Lower lobe of right lung (tissue), 2 donors: ENCODE results near the gene ZBTB8B. TPM values are rescaled to one million over a fixed set of nuclear protein-coding genes. Genes with fewer than 3 reads are reported as not detected.
A peak's percentile ranks its signal among the peaks of the same experiment; 100 is the strongest.
"Not testable (repeated sequence)": the region's sequence is repeated elsewhere in the genome, so short reads cannot be mapped to it uniquely, and the experiment has no call there.

ENCODE experiments used
- ATAC-seq, 2 donors: fragments of 200-7000 bp; cut with Tn5 transposase; one replicate each; pipeline ENCODE4 v1.9.1; 2020 to 2022; ENCODE audit warnings: mild to moderate bottlenecking in 2 of 2, moderate library complexity in 2 of 2
- DNase-seq: peaks from one replicate; pipeline ENCODE4 v3.0.0-alpha.2; 2020
- H3K27ac ChIP-seq: fragments of 200-600 bp; one replicate; pipeline ENCODE4 v1.8.0; 2022
- H3K27me3 ChIP-seq: fragments of 200-600 bp; one replicate; pipeline ENCODE4 v1.8.0; 2022; ENCODE audit warnings: low read depth
- H3K36me3 ChIP-seq: fragments of 200-600 bp; one replicate; pipeline ENCODE4 v1.8.0; 2022; ENCODE audit warnings: mild to moderate bottlenecking
- H3K4me1 ChIP-seq: fragments of 200-600 bp; one replicate; pipeline ENCODE4 v1.8.0; 2022
- H3K4me3 ChIP-seq: fragments of 200-600 bp; one replicate; pipeline ENCODE4 v1.8.0; 2022; ENCODE audit warnings: mild to moderate bottlenecking
- H3K9me3 ChIP-seq: fragments of 200-600 bp; one replicate; pipeline ENCODE4 v1.8.0; 2022
- intact Hi-C: fragments of 100-400 bp; cut with DNase I; formaldehyde crosslinking; loops from one replicate; pipeline ENCODE4 v1.11.0; 2022
- total RNA-seq: library from RNA; stranded (reverse); fragmentation: NEBNext Ultra II Directional; extraction: Animal tissue kit (Norgen Biotek cat#: 25700); gene quantifications from one replicate; pipeline ENCODE4 v1.2.1, GENCODE V29; 2021
- TF ChIP-seq, protein P1 (sequence below): fragments of 200-600 bp; IDR thresholded peaks from one replicate; pipeline ENCODE4 v1.8.0; 2022; ENCODE audit warnings: antibody characterized with exemption, mild to moderate bottlenecking
- donor health status: DM: no; HTN: yes; CAD: no; lungs with severe emphysema.

The ZBTB8B gene
- total RNA-seq, 1 donor from 2014 or later, result 0.03 TPM

DNA sequence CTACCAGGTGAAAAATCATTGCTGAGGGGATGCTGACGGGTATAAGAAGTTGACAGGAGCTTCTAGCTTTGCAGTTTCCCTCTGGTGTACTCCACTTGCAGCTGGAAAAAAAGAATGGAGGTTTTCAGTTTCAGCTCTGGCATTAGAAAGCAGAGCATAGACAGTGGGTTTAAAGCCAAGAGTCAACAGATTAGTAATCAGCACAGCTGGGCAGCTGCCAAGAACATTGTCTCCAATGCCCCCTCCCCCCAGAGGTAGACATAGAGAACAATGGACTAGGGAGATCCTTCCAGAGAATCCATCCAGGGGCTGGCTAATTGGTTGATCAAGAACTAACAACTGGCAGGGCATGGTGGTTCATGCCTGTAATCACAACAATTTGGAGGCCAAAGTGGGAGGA, 10.1 kb upstream of the ZBTB8B start:
- Histone ChIP-seq H3K4me1 (no peaks in the 10 kb centered on the region), H3K36me3 (no peaks in the 10 kb centered on the region), H3K9me3 (peaks cover 16% of the 10 kb centered on the region), H3K27me3 (peaks cover 4% of the 10 kb centered on the region), H3K27ac (no peak overlapping the region), H3K4me3 (no peak overlapping the region)
- ATAC-seq, result no peak
- intact Hi-C loops, result no loop called here
- TF ChIP-seq, protein P1, sequence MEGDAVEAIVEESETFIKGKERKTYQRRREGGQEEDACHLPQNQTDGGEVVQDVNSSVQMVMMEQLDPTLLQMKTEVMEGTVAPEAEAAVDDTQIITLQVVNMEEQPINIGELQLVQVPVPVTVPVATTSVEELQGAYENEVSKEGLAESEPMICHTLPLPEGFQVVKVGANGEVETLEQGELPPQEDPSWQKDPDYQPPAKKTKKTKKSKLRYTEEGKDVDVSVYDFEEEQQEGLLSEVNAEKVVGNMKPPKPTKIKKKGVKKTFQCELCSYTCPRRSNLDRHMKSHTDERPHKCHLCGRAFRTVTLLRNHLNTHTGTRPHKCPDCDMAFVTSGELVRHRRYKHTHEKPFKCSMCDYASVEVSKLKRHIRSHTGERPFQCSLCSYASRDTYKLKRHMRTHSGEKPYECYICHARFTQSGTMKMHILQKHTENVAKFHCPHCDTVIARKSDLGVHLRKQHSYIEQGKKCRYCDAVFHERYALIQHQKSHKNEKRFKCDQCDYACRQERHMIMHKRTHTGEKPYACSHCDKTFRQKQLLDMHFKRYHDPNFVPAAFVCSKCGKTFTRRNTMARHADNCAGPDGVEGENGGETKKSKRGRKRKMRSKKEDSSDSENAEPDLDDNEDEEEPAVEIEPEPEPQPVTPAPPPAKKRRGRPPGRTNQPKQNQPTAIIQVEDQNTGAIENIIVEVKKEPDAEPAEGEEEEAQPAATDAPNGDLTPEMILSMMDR, result no peak
- no peak for DNase-seq

DNA sequence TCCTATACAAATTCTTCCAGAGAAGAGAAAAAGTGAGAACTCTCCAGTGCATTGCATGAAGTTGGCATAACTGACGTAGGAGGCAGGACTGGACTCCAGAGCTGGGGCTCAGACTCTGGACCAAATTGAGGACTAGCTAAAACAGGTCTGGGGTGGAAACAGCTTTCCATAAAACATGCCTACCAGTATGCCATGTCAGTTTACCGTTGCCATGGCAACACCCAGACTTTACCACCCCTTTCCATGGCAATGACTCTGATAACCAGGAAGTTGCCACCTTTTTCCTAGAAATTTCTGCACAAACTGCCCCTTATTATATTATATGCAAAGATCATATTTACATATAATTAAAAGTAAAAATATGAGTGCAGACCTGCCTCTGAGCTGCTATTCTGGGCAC, 8.9 kb upstream of the ZBTB8B start:
- intact Hi-C loops, result no loop called here
- ATAC-seq (no peak), DNase-seq (no peak)
- peaks cover 4% of the 10 kb centered on the region for H3K27me3 ChIP-seq
- peaks cover 18% of the 10 kb centered on the region for H3K9me3 ChIP-seq
- no peak overlapping the region for H3K4me3 ChIP-seq
- no peaks in the 10 kb centered on the region for H3K36me3 ChIP-seq
- TF ChIP-seq, protein P1, result no peak
- H3K27ac ChIP-seq, result no peak overlapping the region
- no peaks in the 10 kb centered on the region for H3K4me1 ChIP-seq

DNA sequence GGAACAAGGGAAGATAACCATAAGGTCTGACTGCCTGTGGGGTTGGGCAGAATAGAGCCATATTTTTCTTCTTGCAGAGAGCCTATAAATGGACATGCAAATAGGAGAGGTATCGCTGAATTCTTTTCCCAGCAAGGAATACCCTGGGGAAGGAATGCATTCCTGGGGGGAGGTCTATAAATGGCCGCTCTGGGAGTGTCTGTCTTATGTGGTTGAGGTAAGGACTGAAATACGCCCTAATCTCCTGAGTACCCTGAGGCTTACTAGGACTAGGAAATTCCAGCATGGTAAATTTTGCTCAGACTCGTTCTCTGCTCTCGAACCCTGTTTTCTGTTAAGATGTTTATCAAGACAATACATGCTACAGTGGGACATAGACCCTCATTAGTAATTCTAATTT, 6.1 kb upstream of the ZBTB8B start:
- H3K9me3 ChIP-seq, result peaks cover 18% of the 10 kb centered on the region
- H3K27ac ChIP-seq, H3K36me3 ChIP-seq, H3K27me3 ChIP-seq, intact Hi-C loops, ATAC-seq, H3K4me1 ChIP-seq, DNase-seq, H3K4me3 ChIP-seq: not testable (repeated sequence)

DNA sequence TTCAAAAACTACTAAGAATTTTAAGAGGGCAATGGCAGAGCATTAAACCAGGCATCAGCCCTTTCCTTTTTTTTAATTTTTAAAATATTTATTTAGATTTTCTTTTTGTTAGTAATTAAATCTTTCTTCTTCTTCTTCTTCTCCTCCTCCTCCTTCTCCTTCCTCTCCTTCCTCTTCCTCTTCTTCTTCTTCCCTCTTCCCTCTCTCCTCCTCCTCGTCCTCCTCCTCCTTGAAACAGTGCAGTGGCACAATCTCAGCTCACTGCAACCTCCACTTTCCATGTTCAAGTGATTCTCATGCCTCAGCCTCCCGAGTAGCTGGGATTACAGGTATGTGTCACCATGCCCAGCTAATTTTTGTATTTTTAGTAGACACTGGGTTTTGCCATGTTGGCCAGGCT, 1.9 kb upstream of the ZBTB8B start:
- DNase-seq, H3K27ac ChIP-seq, intact Hi-C loops, ATAC-seq, H3K36me3 ChIP-seq, H3K4me3 ChIP-seq: not testable (repeated sequence)
- Histone ChIP-seq H3K27me3 (peaks cover 35% of the 10 kb centered on the region), H3K4me1 (peaks cover 17% of the 10 kb centered on the region), H3K9me3 (peaks cover 18% of the 10 kb centered on the region)

DNA sequence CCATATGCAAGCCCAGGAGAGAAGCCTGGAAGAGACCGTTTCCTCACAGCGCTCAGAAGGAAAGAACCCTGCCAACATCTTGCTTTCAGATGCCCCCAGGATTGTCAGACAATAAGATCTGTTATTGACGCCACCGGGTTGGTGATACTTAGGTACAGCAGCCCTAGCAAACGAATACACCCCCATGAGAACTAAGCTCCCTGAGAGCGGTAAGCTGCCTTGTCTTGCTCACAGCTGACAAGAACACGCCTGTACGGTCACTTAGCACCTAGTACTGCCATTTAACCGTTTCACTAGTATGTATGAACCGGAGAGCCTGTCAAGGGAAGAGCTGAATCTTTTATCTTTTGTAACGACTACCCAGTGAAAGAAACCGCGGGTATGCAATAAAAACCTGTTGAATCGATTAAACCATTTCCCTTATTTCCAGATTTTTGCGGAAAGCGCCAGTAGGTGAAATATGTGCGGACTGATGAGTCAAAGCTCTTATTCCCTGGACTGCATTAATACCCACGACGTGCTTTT, 619 bp upstream of the ZBTB8B start:
- intact Hi-C loops, result no loop called here
- Histone ChIP-seq H3K4me3 (peak overlapping the region; percentile 57), H3K36me3 (no peaks in the 10 kb centered on the region), H3K27ac (no peak overlapping the region), H3K27me3 (peaks cover 37% of the 10 kb centered on the region), H3K9me3 (peaks cover 7% of the 10 kb centered on the region), H3K4me1 (peaks cover 17% of the 10 kb centered on the region)
- TF ChIP-seq, protein P1, result no peak
- ATAC-seq, result peak in 1 of 2 donors; percentile 52
- no peak for DNase-seq

DNA sequence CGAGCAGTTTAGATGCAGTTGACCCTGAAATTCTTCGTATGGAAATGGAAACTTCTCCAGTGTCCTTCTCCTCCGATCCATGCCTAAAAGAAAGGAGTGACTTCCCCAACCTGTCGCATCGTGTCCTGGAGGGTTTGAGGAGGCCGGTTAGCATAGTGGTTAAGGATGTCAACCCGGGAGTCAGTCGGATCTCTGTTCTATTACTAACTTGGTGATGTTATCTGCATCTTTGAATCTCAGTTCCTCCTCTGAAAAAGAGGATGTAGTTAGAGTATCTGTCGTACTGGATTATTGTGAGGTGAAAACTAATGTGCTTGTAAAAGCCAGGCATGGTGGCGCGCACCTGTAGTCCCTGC, 684 bp downstream of the ZBTB8B start:
- H3K4me3 ChIP-seq, result peak overlapping the region; percentile 57
- ATAC-seq, result no peak

More for the DNA sequence above, 684 bp downstream of the ZBTB8B start:
- Histone ChIP-seq H3K27me3 (peaks cover 37% of the 10 kb centered on the region), H3K9me3 (no peaks in the 10 kb centered on the region), H3K36me3 (no peaks in the 10 kb centered on the region), H3K4me1 (peaks cover 17% of the 10 kb centered on the region), H3K27ac (no peak overlapping the region)
- no peak for DNase-seq
- intact Hi-C loops, result no loop called here
- TF ChIP-seq, protein P1, result no peak
